BLaER1 (cell line): ENCODE results near the gene RPS28.
"Not testable (repeated sequence)": the region's sequence is repeated elsewhere in the genome, so short reads cannot be mapped to it uniquely, and the experiment has no call there.

Experiments
- H3K27ac ChIP-seq: shearing (Covaris generic); formaldehyde crosslinking; 2 replicates; pipeline ENCODE4 v1.8.1; 2022
- H3K27me3 ChIP-seq: shearing (Covaris generic); formaldehyde crosslinking; 2 replicates; pipeline ENCODE4 v1.8.1; 2022
- H3K36me3 ChIP-seq: shearing (Covaris generic); formaldehyde crosslinking; 2 replicates; pipeline ENCODE4 v1.8.1; 2022
- H3K4me1 ChIP-seq: shearing (Covaris generic); formaldehyde crosslinking; 2 replicates; pipeline ENCODE4 v1.8.1; 2022
- H3K4me2 ChIP-seq: shearing (Covaris generic); formaldehyde crosslinking; 2 replicates; pipeline ENCODE4 v1.8.1; 2022
- H3K4me3 ChIP-seq: shearing (Covaris generic); formaldehyde crosslinking; 2 replicates; pipeline ENCODE4 v1.8.1; 2022
- H3K9ac ChIP-seq: shearing (Covaris generic); formaldehyde crosslinking; 2 replicates; pipeline ENCODE4 v1.8.1; 2022
- H3K9me3 ChIP-seq: shearing (Covaris generic); formaldehyde crosslinking; 2 replicates; pipeline ENCODE4 v1.8.1; 2022
- H4K20me1 ChIP-seq: shearing (Covaris generic); formaldehyde crosslinking; 2 replicates; pipeline ENCODE4 v1.8.1; 2022
- Cebpa-rat ChIP-seq: shearing (Covaris generic); IDR thresholded peaks from 2 replicates; pipeline ENCODE4 v1.8.1; 2022

The RPS28 gene

GRCh38 chr19:8307965-8308866 lies 13.1 kb upstream of the RPS28 start, which contains the start of gene CD320:
Gene CD320 (minus strand): TSS chr19:8308358. CDS start chr19:8308290, 68 bp downstream.
- Histone ChIP-seq H3K27ac (peak within 1 kb of the TSS; percentile 96), H3K27me3 (no peaks in the 10 kb centered on the region), H3K4me3 (peak within 1 kb of the TSS; percentile 82), H3K4me1 (peaks cover 55% of the 10 kb centered on the region), H3K9ac (peak within 1 kb of the TSS; percentile 93), H3K36me3 (peaks cover 75% of the 10 kb centered on the region), H3K4me2 (peak within 1 kb of the TSS; percentile 93), H3K9me3 (no peaks in the 10 kb centered on the region), H4K20me1 (peaks cover 40% of the 10 kb centered on the region)
- TF ChIP-seq Cebpa-rat, result no peak

- peak overlapping the region; percentile 93 for H3K4me2 ChIP-seq
- peak overlapping the region; percentile 82 for H3K4me3 ChIP-seq
- no peak for TF ChIP-seq Cebpa-rat
- H3K27ac ChIP-seq, result no peak overlapping the region
- peaks cover 49% of the 10 kb centered on the region for H3K4me1 ChIP-seq
- H3K27me3 ChIP-seq, result no peaks in the 10 kb centered on the region
- H3K9ac ChIP-seq, result peak overlapping the region; percentile 93
- H3K9me3 ChIP-seq, result no peaks in the 10 kb centered on the region
- H4K20me1 ChIP-seq, result peaks cover 33% of the 10 kb centered on the region
- H3K36me3 ChIP-seq, result peaks cover 75% of the 10 kb centered on the region
Observed at GRCh38 chr19:8308891-8309291, 12.4 kb upstream of the RPS28 start.

- Histone ChIP-seq H4K20me1 (peaks cover 17% of the 10 kb centered on the region; the same call in 1 of the 2 replicates), H3K9ac (no peak overlapping the region)
- TF ChIP-seq Cebpa-rat, result no peak
Observed at GRCh38 chr19:8310342-8311055, 10.8 kb upstream of the RPS28 start.

GRCh38 chr19:8311461-8312260 lies 9.6 kb upstream of the RPS28 start:
- peak overlapping the region; percentile 49; the same call in 1 of the 2 replicates for H3K27ac ChIP-seq
- H3K9ac ChIP-seq, result no peak overlapping the region
- H3K4me3 ChIP-seq, result no peak overlapping the region
- peaks cover 26% of the 10 kb centered on the region for H3K4me1 ChIP-seq
- H3K4me2 ChIP-seq, result no peak overlapping the region
- peaks cover 76% of the 10 kb centered on the region for H3K36me3 ChIP-seq
- no peak for TF ChIP-seq Cebpa-rat
- H3K9me3 ChIP-seq, result no peaks in the 10 kb centered on the region
- H4K20me1 ChIP-seq, result peaks cover 6% of the 10 kb centered on the region; the same call in 1 of the 2 replicates
- no peaks in the 10 kb centered on the region for H3K27me3 ChIP-seq

More at GRCh38 chr19:8310342-8311055, 10.8 kb upstream of the RPS28 start:
- Histone ChIP-seq H3K27ac (no peak overlapping the region), H3K27me3 (no peaks in the 10 kb centered on the region), H3K36me3 (peaks cover 75% of the 10 kb centered on the region), H3K4me1 (peaks cover 32% of the 10 kb centered on the region), H3K4me3 (no peak overlapping the region), H3K4me2 (no peak overlapping the region), H3K9me3 (no peaks in the 10 kb centered on the region)

DNA sequence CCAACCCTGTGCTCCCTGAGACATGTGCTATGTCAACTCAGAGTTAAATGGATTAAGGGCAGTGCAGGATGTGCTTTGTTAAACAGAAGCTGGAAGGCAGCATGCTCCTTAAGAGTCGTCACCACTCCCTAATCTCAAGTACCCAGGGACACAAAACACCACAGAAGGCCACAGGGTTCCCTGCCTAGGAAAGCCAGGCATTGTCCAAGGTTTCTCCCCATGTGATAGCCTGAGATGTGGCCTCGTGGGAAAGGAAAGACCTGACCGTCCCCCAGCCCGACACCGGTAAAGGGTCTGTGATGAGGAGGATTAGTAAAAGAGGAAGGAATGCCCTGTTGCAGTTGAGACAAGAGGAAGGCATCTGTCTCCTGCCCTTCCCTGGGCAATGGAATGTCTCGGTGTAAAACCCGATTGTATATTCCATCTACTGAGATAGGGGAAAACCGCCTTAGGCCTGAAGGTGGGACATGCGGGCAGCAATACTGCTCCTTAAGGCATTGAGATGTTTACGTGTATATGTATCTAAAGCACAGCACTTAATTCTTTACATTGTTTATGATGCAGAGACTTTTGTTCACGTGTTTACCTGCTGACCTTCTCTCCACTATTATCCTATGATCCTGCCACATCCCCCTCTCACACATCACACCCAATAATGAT lies 6.2 kb upstream of the RPS28 start:
- not testable (repeated sequence) for H4K20me1 ChIP-seq, H3K4me2 ChIP-seq, H3K27ac ChIP-seq, H3K4me3 ChIP-seq, H3K27me3 ChIP-seq, H3K9me3 ChIP-seq
- Histone ChIP-seq H3K36me3 (peaks cover 66% of the 10 kb centered on the region), H3K9ac (peak overlapping the region; percentile 15; the same call in 1 of the 2 replicates), H3K4me1 (peaks cover 40% of the 10 kb centered on the region)

DNA sequence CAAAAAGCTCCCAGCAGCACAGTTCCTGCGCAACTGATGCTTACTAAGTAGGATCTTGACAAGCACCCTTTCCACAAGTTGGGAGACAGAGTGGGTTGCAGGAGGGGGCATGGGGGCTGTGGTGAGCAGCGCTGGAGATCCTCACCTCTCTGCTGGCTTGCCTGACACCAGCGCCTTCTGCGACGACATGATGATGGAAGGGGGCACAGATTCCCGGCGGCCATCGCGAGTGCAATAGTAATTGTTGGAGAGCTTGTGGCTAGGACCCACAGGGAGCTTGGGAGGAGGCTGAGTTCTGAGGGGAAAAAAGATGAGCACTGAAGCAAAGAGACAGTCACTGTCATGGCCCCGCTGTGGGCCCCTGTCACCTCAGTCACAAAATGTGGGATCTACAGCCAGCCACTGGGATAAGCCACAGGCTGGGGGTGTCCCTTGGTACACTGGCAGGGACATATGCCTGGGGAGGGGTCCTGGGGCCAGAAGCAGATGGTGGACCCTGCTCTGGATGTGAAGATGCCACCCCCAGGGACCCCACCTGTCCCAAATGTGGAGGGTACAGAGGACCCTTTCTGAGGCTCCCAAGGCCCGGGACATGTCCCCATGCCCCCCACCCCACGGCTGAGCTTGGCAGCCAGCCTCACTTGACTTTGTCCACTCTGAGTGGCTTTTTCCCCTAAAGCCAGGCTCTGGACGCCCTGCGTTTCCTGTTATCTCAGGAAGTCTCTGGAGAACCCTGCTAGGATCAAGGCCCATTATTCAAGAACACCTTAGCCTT lies 4.8 kb upstream of the RPS28 start:
- no peak for TF ChIP-seq Cebpa-rat
- no peaks in the 10 kb centered on the region for H3K9me3 ChIP-seq
- peak overlapping the region; percentile 56 for H3K9ac ChIP-seq
- H4K20me1 ChIP-seq, result peaks cover under 1% of the 10 kb centered on the region; the same call in 1 of the 2 replicates
- peaks cover 46% of the 10 kb centered on the region for H3K4me1 ChIP-seq
- H3K36me3 ChIP-seq, result peaks cover 52% of the 10 kb centered on the region
- no peaks in the 10 kb centered on the region for H3K27me3 ChIP-seq
- peak overlapping the region; percentile 65 for H3K4me2 ChIP-seq
- peak overlapping the region; percentile 76 for H3K27ac ChIP-seq
- no peak overlapping the region for H3K4me3 ChIP-seq

- H3K27me3 ChIP-seq, H3K4me3 ChIP-seq, H3K27ac ChIP-seq, H3K9ac ChIP-seq, H3K9me3 ChIP-seq: not testable (repeated sequence)
- H3K4me2 ChIP-seq, result peak overlapping the region; percentile 91
- peaks cover 61% of the 10 kb centered on the region for H3K4me1 ChIP-seq
- H3K36me3 ChIP-seq, result peaks cover 47% of the 10 kb centered on the region
- H4K20me1 ChIP-seq, result peaks cover 23% of the 10 kb centered on the region
Observed at GRCh38 chr19:8318835-8319234, 2.5 kb upstream of the RPS28 start.

- peak overlapping the region; percentile 83 for H3K4me3 ChIP-seq
- peaks cover 47% of the 10 kb centered on the region for H3K36me3 ChIP-seq
- peaks cover 34% of the 10 kb centered on the region for H4K20me1 ChIP-seq
- H3K4me2 ChIP-seq, result peak overlapping the region; percentile 91
- H3K9ac ChIP-seq, result peak overlapping the region; percentile 98
- H3K4me1 ChIP-seq, result peaks cover 73% of the 10 kb centered on the region
- H3K27ac ChIP-seq, result peak overlapping the region; percentile 95
- TF ChIP-seq Cebpa-rat, result no peak
- H3K27me3 ChIP-seq, result no peaks in the 10 kb centered on the region
- no peaks in the 10 kb centered on the region for H3K9me3 ChIP-seq
Observed at GRCh38 chr19:8319807-8320520, 1.3 kb upstream of the RPS28 start.
